Medulla oblongata (tissue), 1 donor: ENCODE measurements around the gene ZKSCAN8.

Experiments used
- DNase-seq: peaks from one replicate; pipeline ENCODE4 v3.0.0-alpha.2; 2015; ENCODE audit errors: extremely low spot score

Gene ZKSCAN8

GRCh38 chr6:28139860-28140543 is 1.7 kb upstream of the ZKSCAN8 start:
- no peak for DNase-seq

GRCh38 chr6:28140616-28141015 is 1.1 kb upstream of the ZKSCAN8 start:
- no peak for DNase-seq

- DNase-seq: no peak
Observed at GRCh38 chr6:28142446-28142845, 763 bp downstream of the ZKSCAN8 start.

- no peak for DNase-seq
Observed at GRCh38 chr6:28145231-28145630, 3.5 kb downstream of the ZKSCAN8 start.

GRCh38 chr6:28152531-28152930 is 10.8 kb downstream of the ZKSCAN8 start:
- DNase-seq: no peak

GRCh38 chr6:28153546-28153945 is 11.9 kb downstream of the ZKSCAN8 start:
- DNase-seq: no peak

GRCh38 chr6:28154357-28154756 is 12.7 kb downstream of the ZKSCAN8 start:
- no peak for DNase-seq

GRCh38 chr6:28158318-28158717 is 16.6 kb downstream of the ZKSCAN8 start:
- DNase-seq: no peak

GRCh38 chr6:28159029-28159607 is 17.4 kb downstream of the ZKSCAN8 start:
- no peak for DNase-seq

- DNase-seq: no peak
Observed at GRCh38 chr6:28160233-28160632, 18.6 kb downstream of the ZKSCAN8 start.

GRCh38 chr6:28161410-28162079 is 19.9 kb downstream of the ZKSCAN8 start:
- DNase-seq: peak; percentile 64

- DNase-seq: no peak
Observed at GRCh38 chr6:28165563-28165962, 23.9 kb downstream of the ZKSCAN8 start.

- DNase-seq: no peak
Observed at GRCh38 chr6:28167068-28167467, 25.4 kb downstream of the ZKSCAN8 start.

GRCh38 chr6:28167926-28168325 is 26.2 kb downstream of the ZKSCAN8 start:
- no peak for DNase-seq

- DNase-seq: no peak
Observed at GRCh38 chr6:28171271-28171670, 29.6 kb downstream of the ZKSCAN8 start.

- DNase-seq: no peak
Observed at GRCh38 chr6:28172006-28172405, 30.3 kb downstream of the ZKSCAN8 start.

- no peak for DNase-seq
Observed at GRCh38 chr6:28176373-28176772, 34.7 kb downstream of the ZKSCAN8 start.

GRCh38 chr6:28182255-28182654 is 40.6 kb downstream of the ZKSCAN8 start:
- no peak for DNase-seq

GRCh38 chr6:28188111-28188979 is 46.7 kb downstream of the ZKSCAN8 start:
- DNase-seq: no peak

GRCh38 chr6:28200020-28200419 is 58.3 kb downstream of the ZKSCAN8 start:
- DNase-seq: no peak

GRCh38 chr6:28203201-28203600 is 61.5 kb downstream of the ZKSCAN8 start:
- no peak for DNase-seq

GRCh38 chr6:28205879-28206278 is 64.2 kb downstream of the ZKSCAN8 start:
- DNase-seq: no peak
